Tibial nerve (tissue), 4 donors: ENCODE results near the gene FSCN2.

Source experiments
- CTCF ChIP-seq, 5 experiments: fragments of 200-600 bp in 3 of 5; fragments of 450-650 bp in 2 of 5; sonication (generic) in 3 of 5; IDR thresholded peaks; one replicate each; pipeline ENCODE4 v1.5.1; 2016 to 2019; ENCODE audit warnings: antibody characterized with exemption in 5 of 5, mild to moderate bottlenecking in 3 of 5, moderate library complexity in 2 of 5
- EP300 ChIP-seq, 2 donors: sonication (generic); formaldehyde crosslinking; IDR thresholded peaks; one replicate each; pipeline ENCODE4 v1.6.1; 2017; ENCODE audit warnings: antibody characterized with exemption in 2 of 2, mild to moderate bottlenecking in 1 of 2
- POLR2A ChIP-seq, 2 donors: fragments of 450-650 bp; IDR thresholded peaks; one replicate each; pipeline ENCODE4 v1.6.1; 2017; ENCODE audit warnings: antibody characterized with exemption in 2 of 2, mild to moderate bottlenecking in 2 of 2, moderate library complexity in 2 of 2

- TF ChIP-seq CTCF (IDR thresholded peaks at IDR 0.05): no peak
- TF ChIP-seq POLR2A (IDR thresholded peaks at IDR 0.05): no peak
- TF ChIP-seq EP300 (IDR thresholded peaks at IDR 0.05): no peak
These were observed 37.0 kb upstream of the FSCN2 start for GRCh38 chr17:81491181-81491581.
